ENCODE data around the gene BTLA. TPM values are rescaled to one million over a fixed set of nuclear protein-coding genes. Genes with fewer than 3 reads are reported as not detected.

The BTLA gene
- total and polyA plus RNA-seq, 2 of the 8 experiments (the other 6 are each of a cell fraction or from before 2014, with no cell fraction given): not detected

DNA sequence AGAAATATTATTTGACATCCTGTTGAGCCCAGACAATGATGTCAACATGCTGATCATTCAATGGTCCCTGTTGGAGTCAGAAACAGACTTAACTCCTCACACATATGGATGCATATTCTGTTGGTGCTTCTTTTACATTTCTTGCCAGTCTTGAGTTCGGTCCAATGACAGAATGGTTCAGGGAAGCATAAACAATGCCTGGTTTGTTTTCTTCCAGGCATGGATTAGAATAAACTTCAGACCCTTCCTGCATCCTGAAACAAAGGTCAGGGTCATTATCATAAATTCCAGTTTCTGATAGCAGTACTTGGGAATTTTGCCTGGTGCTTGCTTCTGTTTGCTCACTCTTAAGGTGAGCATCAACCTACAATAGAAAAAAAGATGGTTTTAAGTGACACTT lies 33.3 kb downstream of the BTLA start:
- Histone ChIP-seq H2AFZ (ENCODE audit: low read length) (no peak overlapping the region), H3K4me2 (ENCODE audit: insufficient read depth in 1 of 2, low read depth in 2 of 2, low read length in 2 of 2) (no peak overlapping the region), H3K4me3 (ENCODE audit: extremely low read depth in 1 of 4, insufficient read depth in 2 of 4, low read depth in 3 of 4, low read length in 4 of 4) (no peak overlapping the region), H2AK5ac (ENCODE audit: low read depth, low read length) (no peak overlapping the region), H2BK12ac (ENCODE audit: low read depth, low read length) (no peak overlapping the region), H3K36me3 (ENCODE audit: control insufficient read depth in 2 of 4, insufficient read depth in 4 of 4, low read length in 3 of 4) (no peaks in the 10 kb centered on the region), H3K23ac (ENCODE audit: insufficient read length) (no peak overlapping the region), H3K4me1 (replicated peaks in 1 of 4; ENCODE audit: control insufficient read depth in 3 of 4, insufficient read depth in 4 of 4, low read length in 3 of 4) (peaks cover 0 to 3% (median 0%) of the 10 kb centered on the region in 4 experiments; a peak in 1 of 7 replicates), H3K4ac (replicated peaks; ENCODE audit: insufficient read length, low read depth, low read length) (no peak overlapping the region), H3K79me2 (ENCODE audit: control insufficient read depth in 1 of 2, insufficient read depth in 2 of 2, low read length in 2 of 2) (no peaks in the 10 kb centered on the region), H3K56ac (replicated peaks; ENCODE audit: insufficient read length, low read depth, low read length) (no peak overlapping the region), H4K91ac (replicated peaks; ENCODE audit: insufficient read length, low read length) (no peak overlapping the region), H3K9ac (replicated peaks in 1 of 4; ENCODE audit: extremely low read depth in 1 of 4, low read depth in 3 of 4, low read length in 3 of 4) (no peak overlapping the region), H3K9me3 (ENCODE audit: insufficient read depth in 2 of 2, low read depth in 1 of 2, low read length in 1 of 2) (no peaks in the 10 kb centered on the region), H3K27me3 (replicated peaks in 1 of 4; ENCODE audit: control insufficient read depth in 3 of 4, extremely low read depth in 1 of 4, insufficient read depth in 3 of 4, low read length in 3 of 4) (no peaks in the 10 kb centered on the region), H3K18ac (ENCODE audit: extremely low read depth, low read length) (no peak overlapping the region), H3K14ac (ENCODE audit: insufficient read length) (no peak overlapping the region), H3K27ac (ENCODE audit: low read depth, low read length) (no peak overlapping the region), H4K8ac (ENCODE audit: extremely low read depth, insufficient read depth, low read length) (no peak overlapping the region), H2BK5ac (ENCODE audit: low read depth, low read length) (no peak overlapping the region), H4K20me1 (replicated peaks in 1 of 2; ENCODE audit: control insufficient read depth in 1 of 2, insufficient read depth in 2 of 2, low read length in 2 of 2) (no peaks in the 10 kb centered on the region), H3K79me1 (ENCODE audit: low read depth, low read length) (no peaks in the 10 kb centered on the region), H3K23me2 (ENCODE audit: low read depth, low read length) (no peaks in the 10 kb centered on the region; the same call in 1 of the 2 replicates), H2BK120ac (replicated peaks; ENCODE audit: low read depth, low read length) (no peak overlapping the region), H2BK15ac (ENCODE audit: low read length) (no peak overlapping the region), H4K5ac (ENCODE audit: insufficient read length, low read depth, low read length) (no peak overlapping the region), H2BK20ac (ENCODE audit: low read length) (no peak overlapping the region)
- FAIRE-seq: peak; percentile 62
- TF ChIP-seq RAD21 (IDR thresholded peaks at IDR 0.05 in 1 of 2, conservative IDR thresholded peaks at IDR 0.05 in 1 of 2; ENCODE audit: low read depth in 2 of 2, low read length in 2 of 2): no peak
- TF ChIP-seq SP2 (IDR thresholded peaks at IDR 0.05; ENCODE audit: low read length): no peak
- TF ChIP-seq RXRA (IDR thresholded peaks at IDR 0.05; ENCODE audit: insufficient read depth, low read depth, low read length): no peak
- no peak for TF ChIP-seq GABPA (IDR thresholded peaks at IDR 0.05; ENCODE audit: borderline replicate concordance, insufficient read depth, low read length)
- WGBS, 2 experiments (ENCODE audit: extremely low coverage in 1 of 2, insufficient coverage in 1 of 2, insufficient read length in 1 of 2, insufficient replicate concordance in 2 of 2, low coverage in 1 of 2, low lambda C conversion rate in 2 of 2, missing lambda C conversion rate in 1 of 2): 0% methylated on average over 1 of the region's 1 CpG; no CpG with 5 or more reads in 1 of the 2 experiments
- no peak for DNase-seq (ENCODE audit: low read depth in 1 of 2, low spot score in 2 of 2)
- ChIA-PET CTCF (ENCODE audit: partially characterized antibody) (interaction anchor here (0.6 to 1.4 kb wide), 5 partner anchors 11 to 354 kb away, joined by 3 to 4 read pairs (median 3); no protein-coding TSS in a partner anchor), POLR2A (ENCODE audit: partially characterized antibody) (no interaction called here)

Measured in H1 (cell line).